NCI-H2227 (cell line): ENCODE measurements around the gene CENPE.

ENCODE experiments used
- DNase-seq: peaks from one replicate; lab custom pipeline; 2025; ENCODE audit not compliant: unreplicated experiment; lab: John Stamatoyannopoulos, UW

Gene CENPE

DNA sequence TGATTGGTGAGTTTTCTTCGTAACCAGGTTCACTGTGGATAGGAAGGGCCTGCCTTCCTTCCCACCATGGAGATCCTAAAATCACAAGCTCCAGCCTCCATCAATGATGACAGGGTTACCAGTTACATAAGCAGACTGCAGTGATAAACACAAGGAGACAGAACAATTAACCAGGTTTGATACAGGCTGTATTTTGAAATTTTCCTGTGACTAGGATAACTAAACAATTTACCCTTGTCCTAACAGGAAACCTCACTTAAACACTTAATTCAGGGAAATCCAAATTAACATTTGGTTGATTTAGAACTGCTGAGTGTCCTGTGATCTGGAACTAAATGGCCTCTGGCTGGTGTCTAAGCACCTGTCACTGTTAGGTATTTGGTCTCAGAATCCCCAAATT is 118.5 kb downstream of the CENPE start:
- DNase-seq: no peak

GRCh38 chr4:103076747-103077347 is 121.3 kb downstream of the CENPE start, which contains the start of gene SLC9B2:
Gene SLC9B2 (minus strand): TSS chr4:103076761. CDS start chr4:103067550, 9,211 bp downstream.
- DNase-seq: peak; percentile 34

- DNase-seq: peak; percentile 70
Measured at GRCh38 chr4:103075894-103076746, 122.0 kb downstream of the CENPE start.

- peak; percentile 34 for DNase-seq
Measured at GRCh38 chr4:103075435-103075893, 122.7 kb downstream of the CENPE start.

- no peak for DNase-seq
Measured at GRCh38 chr4:103074744-103075434, 123.3 kb downstream of the CENPE start.

- no peak for DNase-seq
Measured at GRCh38 chr4:103073792-103074438, 124.2 kb downstream of the CENPE start.

- no peak for DNase-seq
Measured at GRCh38 chr4:103067841-103068547, 130.1 kb downstream of the CENPE start.

- DNase-seq: no peak
Measured at GRCh38 chr4:103060453-103061148, 137.5 kb downstream of the CENPE start.
